Measurements from ENCODE around the gene MRPL12. TPM values are rescaled to one million over a fixed set of nuclear protein-coding genes. Genes with fewer than 3 reads are reported as not detected.

The MRPL12 gene
- total RNA-seq, 1 experiment from 2014 or later, result 260 TPM

GRCh38 chr17:81705518-81706231 lies 2.5 kb downstream of the MRPL12 start:
- intact Hi-C loops (cut with micrococcal nuclease), result no loop called here
- DNase-seq (ENCODE audit: low read depth, low spot score) (no peak), ATAC-seq (no peak)
- H3K9me3 ChIP-seq (ENCODE audit: control insufficient read depth in 1 of 2, insufficient read depth in 1 of 2, low read depth in 1 of 2, low read length in 2 of 2), result no peaks in the 10 kb centered on the region
- no peaks in the 10 kb centered on the region for H3K9me2 ChIP-seq (ENCODE audit: insufficient read depth)
- no TSS peak for BruUV-seq (replicated peaks)
- peaks cover 21 to 54% of the 10 kb centered on the region in 2 experiments; a peak in 3 of 4 replicates for H3K36me3 ChIP-seq (ENCODE audit: control insufficient read depth in 1 of 2, insufficient read depth in 2 of 2, low read length in 2 of 2)
- peaks cover 70% of the 10 kb centered on the region for H3K79me2 ChIP-seq (ENCODE audit: insufficient read depth, low read length)
- no peak overlapping the region for H3K4me2 ChIP-seq (ENCODE audit: low read length)
- ChIA-PET CTCF (no interaction called here), RAD21 (ENCODE audit: low non-redundant PET in 1 of 2, low total read pairs in 2 of 2, uncharacterized antibody in 2 of 2, unreplicated experiment in 2 of 2) (no interaction called here), POLR2A (no interaction called here)
- no peaks in the 10 kb centered on the region for H3K27me3 ChIP-seq (ENCODE audit: insufficient read depth, low read length)
- peaks cover 23 to 42% of the 10 kb centered on the region in 2 experiments for H3K4me1 ChIP-seq (ENCODE audit: control insufficient read depth in 1 of 2, insufficient read depth in 2 of 2, low read length in 2 of 2)
- H4K20me1 ChIP-seq (ENCODE audit: insufficient read depth), result no peaks in the 10 kb centered on the region; the same call in 1 of the 2 replicates
- TF ChIP-seq EZH2 (IDR thresholded peaks at IDR 0.05) (no peak), EGR1 (IDR thresholded peaks at IDR 0.05; ENCODE audit: low read depth) (no peak), ZFX (IDR thresholded peaks at IDR 0.05) (no peak), ZNF274 (IDR thresholded peaks at IDR 0.05; ENCODE audit: low read depth, low read length) (no peak), REST (IDR thresholded peaks at IDR 0.05; ENCODE audit: low read depth) (no peak), POLR2AphosphoS5 (IDR thresholded peaks at IDR 0.05; ENCODE audit: low read depth, low read length) (no peak), SIN3A (IDR thresholded peaks at IDR 0.05; ENCODE audit: low read depth) (no peak), SRF (IDR thresholded peaks at IDR 0.05; ENCODE audit: low read depth) (no peak), ELF1 (IDR thresholded peaks at IDR 0.05; ENCODE audit: borderline replicate concordance, low read depth) (no peak), MAX (IDR thresholded peaks at IDR 0.05) (no peak), EZH2phosphoT487 (IDR thresholded peaks at IDR 0.05; ENCODE audit: borderline replicate concordance) (no peak), POLR2A (IDR thresholded peaks at IDR 0.05; ENCODE audit: borderline replicate concordance, extremely low read depth, insufficient read depth, insufficient read length) (no peak), ATF3 (IDR thresholded peaks at IDR 0.05) (no peak), CTCF (IDR thresholded peaks at IDR 0.05 in 2 of 3, conservative IDR thresholded peaks at IDR 0.05 in 1 of 3; ENCODE audit: borderline replicate concordance in 1 of 3, insufficient read depth in 1 of 3, low read depth in 2 of 3, low read length in 2 of 3) (no peak), YY1 (IDR thresholded peaks at IDR 0.05; ENCODE audit: extremely low read depth, insufficient replicate concordance, low read depth, low read length) (no peak), CEBPB (IDR thresholded peaks at IDR 0.05; ENCODE audit: low read depth) (no peak), TCF7L2 (IDR thresholded peaks at IDR 0.05; ENCODE audit: borderline replicate concordance, extremely low read depth, insufficient read depth, insufficient read length) (no peak), JUND (IDR thresholded peaks at IDR 0.05) (no peak), ZBTB33 (IDR thresholded peaks at IDR 0.05; ENCODE audit: extremely low read depth, insufficient replicate concordance, low read length) (no peak)
- H3K9ac ChIP-seq (ENCODE audit: low read length), result no peak overlapping the region
- H3K27ac ChIP-seq (ENCODE audit: low read depth, low read length), result peak overlapping the region; percentile 3; the same call in 1 of the 2 replicates
- no peak overlapping the region for H2AFZ ChIP-seq (ENCODE audit: low read depth, low read length, poor library complexity, severe bottlenecking)
- H3K4me3 ChIP-seq (replicated peaks in 1 of 2; ENCODE audit: low read depth in 1 of 2, low read length in 2 of 2), result no peak overlapping the region

Data from HCT116 (cell line).